IPS-15b (cell line): Measurements from ENCODE around the gene SLC6A8.
"Not testable (repeated sequence)": the region's sequence is repeated elsewhere in the genome, so short reads cannot be mapped to it uniquely, and the experiment has no call there.

ENCODE experiments used
- H3K27me3 ChIP-seq: one replicate; pipeline ENCODE4 v1.6.1; 2013; ENCODE audit warnings: low read length; ENCODE audit not compliant: control insufficient read depth, insufficient read depth
- H3K36me3 ChIP-seq: one replicate; pipeline ENCODE4 v1.6.1; 2013; ENCODE audit warnings: low read length; ENCODE audit not compliant: control insufficient read depth, insufficient read depth
- H3K4me1 ChIP-seq: one replicate; pipeline ENCODE4 v1.6.1; 2013; ENCODE audit warnings: mild to moderate bottlenecking, low read length; ENCODE audit not compliant: control insufficient read depth, insufficient read depth
- H3K4me3 ChIP-seq: one replicate; pipeline ENCODE4 v1.5.1; 2013; ENCODE audit warnings: low read depth, low read length
- H3K9ac ChIP-seq: one replicate; pipeline ENCODE4 v1.6.1; 2013; ENCODE audit warnings: low read depth, mild to moderate bottlenecking, low read length
- H3K9me3 ChIP-seq: one replicate; pipeline ENCODE4 v1.6.1; 2013; ENCODE audit warnings: mild to moderate bottlenecking, low read length; ENCODE audit not compliant: control insufficient read depth, insufficient read depth

SLC6A8 gene

DNA sequence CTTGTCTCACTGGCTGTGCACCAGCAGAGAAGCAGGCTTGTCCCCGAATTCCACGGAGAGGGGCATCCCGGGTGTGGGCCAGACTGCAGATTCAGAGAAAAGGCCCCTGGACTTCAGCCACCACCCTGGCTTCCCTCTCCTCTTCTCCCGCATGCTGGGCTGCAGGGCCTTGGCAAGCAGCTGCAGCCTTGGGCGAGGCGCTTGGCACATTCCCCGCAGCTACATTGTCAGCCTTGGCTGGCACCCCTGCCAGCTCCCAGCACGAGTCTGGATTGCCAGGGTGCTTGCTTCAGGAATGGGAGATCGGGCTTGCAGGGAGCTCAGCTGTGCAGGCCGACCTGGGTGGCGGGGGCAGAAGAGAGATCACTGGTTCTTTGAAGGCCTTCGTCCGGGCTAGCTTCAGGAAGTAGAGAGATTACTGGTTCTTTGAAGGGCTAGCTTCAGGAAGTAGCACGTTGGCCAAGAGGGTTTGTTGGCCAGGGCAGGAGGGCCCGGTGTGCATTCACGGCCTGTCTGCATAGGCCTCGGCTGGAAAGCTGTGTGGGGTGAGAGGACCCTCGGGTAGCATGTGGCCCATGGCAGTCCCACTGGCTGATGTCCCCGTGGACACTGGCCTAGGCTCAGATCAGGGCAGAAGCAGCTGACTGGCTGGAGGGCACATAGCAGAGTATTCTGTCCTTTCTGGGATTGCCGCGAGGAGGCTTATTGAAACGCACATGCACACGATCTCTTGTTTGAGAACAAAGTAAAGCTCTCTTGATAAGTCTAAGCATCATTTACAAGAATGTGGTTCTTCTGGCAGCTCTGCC, 39.6 kb downstream of the SLC6A8 start:
- Histone ChIP-seq H3K9me3 (no peaks in the 10 kb centered on the region), H3K4me3 (no peak overlapping the region), H3K36me3 (no peaks in the 10 kb centered on the region), H3K4me1 (no peaks in the 10 kb centered on the region), H3K9ac (no peak overlapping the region), H3K27me3 (no peaks in the 10 kb centered on the region)

DNA sequence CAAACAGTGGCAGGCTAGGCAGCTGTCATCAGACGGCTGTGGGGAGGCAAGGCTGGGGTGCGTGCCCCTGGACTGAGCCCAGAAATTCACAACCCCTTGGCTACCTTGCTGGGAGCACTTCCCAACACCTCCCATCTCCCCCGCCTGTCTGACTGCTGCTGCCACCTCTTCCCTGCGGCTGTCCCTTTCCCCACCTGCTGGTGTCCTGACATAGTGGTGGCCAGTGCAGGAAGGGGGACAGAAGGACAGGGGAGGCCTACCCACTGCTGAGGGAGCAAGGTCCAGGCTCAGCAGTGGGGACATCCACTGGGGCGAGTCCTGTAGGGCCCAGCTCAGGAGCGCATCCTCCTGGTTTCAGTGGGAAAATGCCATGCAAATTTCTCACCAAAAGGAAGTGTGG, 40.4 kb downstream of the SLC6A8 start:
- Histone ChIP-seq H3K9ac (no peak overlapping the region), H3K27me3 (no peaks in the 10 kb centered on the region), H3K9me3 (no peaks in the 10 kb centered on the region), H3K36me3 (no peaks in the 10 kb centered on the region), H3K4me3 (no peak overlapping the region), H3K4me1 (no peaks in the 10 kb centered on the region)

DNA sequence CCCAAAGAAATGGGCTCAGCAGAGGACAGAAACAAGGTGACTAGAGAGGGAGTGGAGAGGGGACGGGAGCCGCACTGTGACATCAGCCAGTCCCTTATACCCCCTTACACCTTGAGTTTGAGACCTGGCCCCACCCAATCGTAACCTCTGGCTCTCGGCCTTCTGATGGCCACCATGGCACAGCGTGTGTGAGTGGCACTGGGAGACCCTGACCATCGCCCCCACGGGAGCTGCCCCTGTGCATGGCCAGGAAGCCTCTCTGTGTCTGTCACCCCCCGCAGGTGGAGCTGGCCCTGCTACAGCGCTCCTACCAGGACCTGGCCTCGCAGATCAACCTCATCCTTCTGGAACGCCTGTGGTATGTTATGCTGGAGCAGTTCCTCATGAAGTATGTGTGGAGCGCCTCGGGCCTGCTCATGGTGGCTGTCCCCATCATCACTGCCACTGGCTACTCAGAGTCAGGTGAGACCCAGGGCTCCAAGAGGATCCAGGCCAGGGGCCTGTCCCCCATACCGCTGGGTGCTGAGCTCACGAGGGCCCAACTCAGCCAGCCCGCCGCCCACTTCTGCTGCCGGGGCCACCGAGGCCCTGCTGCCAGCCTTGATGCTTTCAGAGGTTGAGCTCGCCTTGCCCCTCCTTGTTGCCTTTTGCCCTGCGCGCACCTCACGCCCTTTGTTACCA, 41.4 kb downstream of the SLC6A8 start:
- Histone ChIP-seq H3K4me1 (no peaks in the 10 kb centered on the region), H3K4me3 (no peak overlapping the region), H3K27me3 (no peaks in the 10 kb centered on the region), H3K36me3 (peaks cover 3% of the 10 kb centered on the region), H3K9me3 (no peaks in the 10 kb centered on the region), H3K9ac (no peak overlapping the region)

DNA sequence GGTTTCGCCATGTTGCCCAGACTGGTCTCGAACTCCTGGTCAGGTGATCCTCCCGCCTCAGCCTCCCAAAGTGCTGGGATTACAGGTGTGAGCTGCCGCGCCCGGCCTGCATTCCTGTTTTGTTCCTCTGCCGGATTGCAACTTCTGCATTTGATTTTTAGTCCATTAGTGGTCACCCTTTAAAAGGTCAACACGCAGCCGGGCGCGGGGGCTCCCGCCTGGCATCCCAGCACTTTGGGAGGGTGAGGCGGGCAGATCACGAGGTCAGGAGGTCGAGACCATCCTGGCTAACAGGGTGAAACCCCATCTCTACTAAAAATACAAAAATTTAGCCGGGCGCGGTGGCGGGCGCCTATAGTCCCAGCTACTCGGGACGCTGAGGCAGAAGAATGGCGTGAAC, 42.4 kb downstream of the SLC6A8 start:
- not testable (repeated sequence) for H3K36me3 ChIP-seq, H3K27me3 ChIP-seq, H3K4me1 ChIP-seq, H3K9ac ChIP-seq, H3K4me3 ChIP-seq, H3K9me3 ChIP-seq

DNA sequence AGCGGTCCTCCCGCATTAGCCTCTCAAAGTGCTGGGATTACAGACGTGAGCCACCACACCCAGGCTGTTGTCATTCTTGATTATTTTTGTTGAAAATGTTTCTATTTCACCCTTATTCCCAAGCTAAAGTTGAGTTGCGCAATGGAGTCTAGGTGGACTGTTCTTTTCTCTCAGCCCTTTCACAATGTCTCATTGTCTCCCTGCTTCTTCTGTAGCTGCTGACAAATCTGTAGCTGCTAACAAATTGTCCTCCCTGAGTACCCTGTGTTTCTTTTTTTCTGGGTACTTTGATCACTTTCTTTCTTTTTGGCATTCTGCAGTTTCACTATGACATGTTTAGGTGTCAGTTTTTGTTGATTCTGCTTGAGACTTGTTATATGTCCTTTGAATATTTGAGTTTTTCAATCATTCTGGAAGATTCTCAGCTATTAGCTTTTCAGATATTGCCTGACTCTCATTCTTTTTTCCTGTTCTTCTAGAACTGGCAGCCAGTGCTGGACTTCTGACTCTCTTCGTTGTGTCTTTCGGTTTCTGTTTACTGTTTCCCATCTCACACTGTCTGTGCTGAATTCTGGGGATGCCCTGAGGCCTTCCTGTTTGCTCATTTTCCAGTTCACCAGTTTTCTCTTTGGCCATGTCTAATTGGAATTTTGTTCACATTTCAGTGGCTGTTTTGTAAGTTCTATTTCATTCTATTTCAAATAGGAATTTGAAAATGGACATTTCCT, 43.6 kb downstream of the SLC6A8 start:
- Histone ChIP-seq H3K4me3 (no peak overlapping the region), H3K27me3 (no peaks in the 10 kb centered on the region), H3K9ac (no peak overlapping the region), H3K36me3 (peaks cover 3% of the 10 kb centered on the region), H3K4me1 (peaks cover 4% of the 10 kb centered on the region), H3K9me3 (no peaks in the 10 kb centered on the region)

DNA sequence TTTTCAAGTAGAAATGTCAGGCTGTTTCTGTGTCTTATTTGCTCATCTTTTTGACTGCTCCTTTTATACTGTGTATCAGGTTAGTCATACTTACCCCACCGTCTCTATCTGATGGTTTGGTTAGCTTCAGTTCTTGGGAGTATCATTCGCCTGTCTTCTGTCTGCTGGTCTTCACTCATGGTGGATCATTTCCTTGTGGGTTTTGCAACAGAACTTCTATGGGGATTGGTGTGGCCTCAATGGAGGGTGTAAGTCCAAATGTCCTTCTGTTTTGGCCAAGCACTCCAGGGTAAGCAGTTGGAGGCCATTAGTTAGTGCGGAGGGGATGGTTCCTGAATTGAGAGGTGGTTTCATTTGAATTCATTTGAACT, 44.1 kb downstream of the SLC6A8 start:
- H3K4me1 ChIP-seq, result peaks cover 4% of the 10 kb centered on the region
- peaks cover 3% of the 10 kb centered on the region for H3K36me3 ChIP-seq
- H3K9ac ChIP-seq, result no peak overlapping the region
- H3K4me3 ChIP-seq, result no peak overlapping the region
- no peaks in the 10 kb centered on the region for H3K9me3 ChIP-seq
- no peaks in the 10 kb centered on the region for H3K27me3 ChIP-seq

DNA sequence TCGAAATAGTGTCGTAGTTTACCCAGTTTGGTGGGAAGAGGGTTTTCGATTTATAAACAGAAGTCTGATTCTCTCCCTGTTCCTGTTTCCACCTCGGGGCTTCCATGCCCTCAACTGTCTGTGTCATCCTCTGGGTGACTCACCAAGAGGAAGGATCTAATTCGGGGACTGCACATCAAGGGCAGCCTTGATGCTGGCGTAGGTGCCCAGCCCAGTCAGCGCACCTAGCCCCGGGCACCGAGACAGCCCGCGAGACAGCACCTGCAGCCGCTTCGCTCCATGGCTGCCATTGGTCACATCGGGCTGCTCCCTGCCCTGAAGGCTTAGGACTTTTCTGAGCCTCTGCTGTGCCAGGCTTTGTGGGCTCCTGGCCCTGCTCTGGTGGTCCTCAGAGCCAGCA, 44.7 kb downstream of the SLC6A8 start:
- Histone ChIP-seq H3K4me1 (peaks cover 4% of the 10 kb centered on the region), H3K27me3 (no peaks in the 10 kb centered on the region), H3K9me3 (no peaks in the 10 kb centered on the region), H3K4me3 (no peak overlapping the region), H3K36me3 (peaks cover 3% of the 10 kb centered on the region), H3K9ac (no peak overlapping the region)

DNA sequence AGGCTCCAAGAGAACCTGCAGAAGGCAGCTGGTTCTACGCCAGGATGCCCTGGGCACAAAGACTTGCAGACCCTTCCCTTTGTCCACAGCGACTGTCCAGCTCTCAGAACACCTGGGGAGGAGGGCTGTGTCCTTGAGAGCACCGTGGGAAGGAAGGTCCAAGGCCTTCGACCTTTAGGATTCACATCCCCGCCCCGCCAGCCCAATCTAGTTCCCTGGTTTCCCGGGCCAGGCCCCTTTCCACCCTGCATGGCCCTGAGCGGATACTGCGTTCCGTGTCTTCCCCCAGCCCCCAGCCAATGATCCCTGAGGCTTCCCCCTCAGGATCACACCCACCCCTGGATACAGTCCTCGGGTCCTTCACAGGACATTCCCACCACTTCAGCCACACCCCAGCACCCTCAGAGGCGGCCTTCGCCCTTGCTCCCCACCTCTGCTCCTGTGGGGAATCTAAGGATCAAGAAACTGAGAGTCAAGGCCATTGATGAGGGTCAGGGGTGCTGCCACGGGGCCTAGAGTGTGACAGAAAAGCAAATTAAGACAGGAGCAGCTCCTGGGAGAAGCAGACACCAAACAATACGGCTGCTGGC, 46.0 kb downstream of the SLC6A8 start:
- Histone ChIP-seq H3K9me3 (no peaks in the 10 kb centered on the region), H3K4me1 (peaks cover 4% of the 10 kb centered on the region), H3K36me3 (peaks cover 3% of the 10 kb centered on the region), H3K4me3 (no peak overlapping the region), H3K9ac (no peak overlapping the region), H3K27me3 (no peaks in the 10 kb centered on the region)

DNA sequence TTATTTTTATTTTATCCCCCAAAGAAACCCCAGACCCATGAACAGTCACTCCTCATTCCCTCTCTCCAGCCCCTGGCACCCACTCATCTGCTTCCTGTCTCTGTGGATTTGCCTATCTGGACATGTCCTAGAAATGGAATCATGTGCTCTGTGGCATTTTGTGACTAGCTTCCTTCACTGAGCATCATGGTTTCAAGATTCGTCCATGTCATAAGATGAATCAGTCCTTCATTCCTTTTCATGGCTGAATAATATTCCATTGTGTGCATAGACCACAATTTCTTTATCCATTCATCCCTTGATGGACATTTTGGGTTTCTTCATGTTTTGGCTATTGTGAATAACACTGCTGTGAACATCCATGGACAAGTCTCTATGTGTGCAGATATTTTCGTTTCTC, 47.1 kb downstream of the SLC6A8 start:
- no peak overlapping the region for H3K9ac ChIP-seq
- H3K4me3 ChIP-seq, result no peak overlapping the region
- peaks cover 4% of the 10 kb centered on the region for H3K4me1 ChIP-seq
- H3K36me3 ChIP-seq, result peaks cover 6% of the 10 kb centered on the region
- H3K9me3 ChIP-seq, result no peaks in the 10 kb centered on the region
- H3K27me3 ChIP-seq, result no peaks in the 10 kb centered on the region

DNA sequence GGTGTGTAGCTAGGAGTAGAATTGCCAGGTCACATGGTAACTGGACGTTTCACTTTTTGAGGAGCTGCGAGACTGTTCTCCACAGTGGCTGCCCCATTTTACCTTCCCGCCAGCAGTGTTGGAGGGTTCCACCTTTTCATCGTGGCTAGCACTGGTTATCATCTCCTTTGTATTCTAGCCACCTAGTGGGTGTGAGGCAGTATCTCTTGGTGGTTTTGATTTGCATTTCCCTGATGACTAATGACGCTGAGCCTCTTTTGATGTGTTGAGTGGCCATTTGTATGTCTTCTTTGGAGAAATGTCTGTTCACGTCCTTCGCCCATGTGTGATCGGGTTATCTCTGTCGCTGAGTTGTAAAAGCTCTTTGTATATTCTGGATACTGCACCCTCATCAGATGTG, 47.5 kb downstream of the SLC6A8 start:
- H3K36me3 ChIP-seq, result peaks cover 6% of the 10 kb centered on the region
- H3K4me1 ChIP-seq, result peaks cover 4% of the 10 kb centered on the region
- H3K9ac ChIP-seq, result no peak overlapping the region
- no peak overlapping the region for H3K4me3 ChIP-seq
- H3K27me3 ChIP-seq, result no peaks in the 10 kb centered on the region
- H3K9me3 ChIP-seq, result no peaks in the 10 kb centered on the region

DNA sequence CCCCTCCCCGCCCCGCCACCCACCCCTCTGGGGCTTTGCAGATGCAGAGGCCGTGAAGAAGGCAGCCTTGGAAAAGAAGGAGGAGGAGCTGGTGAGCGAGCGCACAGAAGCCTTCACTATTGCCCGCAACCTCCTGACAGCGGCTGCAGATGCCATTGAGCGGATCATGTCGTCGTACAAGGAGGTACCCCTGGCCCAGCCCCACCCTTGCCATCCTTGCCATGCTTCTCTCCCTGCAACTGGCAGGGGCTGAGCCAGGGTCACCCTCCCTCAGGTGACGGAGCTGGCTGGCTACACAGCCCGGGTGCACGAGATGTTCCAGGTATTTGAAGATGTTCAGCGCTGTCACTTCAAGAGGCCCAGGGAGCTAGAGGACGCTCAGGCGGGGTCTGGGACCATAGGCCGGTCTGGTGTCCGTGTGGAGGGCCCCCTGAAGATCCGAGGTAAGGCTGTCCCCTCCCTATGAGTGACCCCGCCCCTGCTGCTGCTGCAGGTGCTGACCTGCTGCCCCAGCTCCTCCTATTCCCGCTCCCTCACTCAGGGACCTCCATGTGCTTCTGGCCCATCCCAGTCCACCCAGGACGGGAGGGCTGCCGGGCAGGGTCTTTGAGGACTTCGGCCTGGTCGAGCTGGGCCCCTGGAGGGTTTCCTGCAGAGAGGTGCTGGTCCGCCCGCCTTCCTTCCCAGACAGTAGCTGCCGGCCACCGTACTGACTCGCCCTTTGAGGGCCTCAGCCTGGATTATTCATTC, 48.5 kb downstream of the SLC6A8 start:
- Histone ChIP-seq H3K4me1 (peaks cover 4% of the 10 kb centered on the region), H3K4me3 (no peak overlapping the region), H3K9me3 (no peaks in the 10 kb centered on the region), H3K36me3 (peaks cover 6% of the 10 kb centered on the region), H3K9ac (no peak overlapping the region), H3K27me3 (no peaks in the 10 kb centered on the region)
